COLO829 (cell line): ENCODE measurements around the gene KIAA1217.

Experiments used
- DNase-seq: peaks from one replicate; pipeline ENCODE4 v3.0.0; 2012; ENCODE audit warnings: low spot score

Gene KIAA1217, protein sequence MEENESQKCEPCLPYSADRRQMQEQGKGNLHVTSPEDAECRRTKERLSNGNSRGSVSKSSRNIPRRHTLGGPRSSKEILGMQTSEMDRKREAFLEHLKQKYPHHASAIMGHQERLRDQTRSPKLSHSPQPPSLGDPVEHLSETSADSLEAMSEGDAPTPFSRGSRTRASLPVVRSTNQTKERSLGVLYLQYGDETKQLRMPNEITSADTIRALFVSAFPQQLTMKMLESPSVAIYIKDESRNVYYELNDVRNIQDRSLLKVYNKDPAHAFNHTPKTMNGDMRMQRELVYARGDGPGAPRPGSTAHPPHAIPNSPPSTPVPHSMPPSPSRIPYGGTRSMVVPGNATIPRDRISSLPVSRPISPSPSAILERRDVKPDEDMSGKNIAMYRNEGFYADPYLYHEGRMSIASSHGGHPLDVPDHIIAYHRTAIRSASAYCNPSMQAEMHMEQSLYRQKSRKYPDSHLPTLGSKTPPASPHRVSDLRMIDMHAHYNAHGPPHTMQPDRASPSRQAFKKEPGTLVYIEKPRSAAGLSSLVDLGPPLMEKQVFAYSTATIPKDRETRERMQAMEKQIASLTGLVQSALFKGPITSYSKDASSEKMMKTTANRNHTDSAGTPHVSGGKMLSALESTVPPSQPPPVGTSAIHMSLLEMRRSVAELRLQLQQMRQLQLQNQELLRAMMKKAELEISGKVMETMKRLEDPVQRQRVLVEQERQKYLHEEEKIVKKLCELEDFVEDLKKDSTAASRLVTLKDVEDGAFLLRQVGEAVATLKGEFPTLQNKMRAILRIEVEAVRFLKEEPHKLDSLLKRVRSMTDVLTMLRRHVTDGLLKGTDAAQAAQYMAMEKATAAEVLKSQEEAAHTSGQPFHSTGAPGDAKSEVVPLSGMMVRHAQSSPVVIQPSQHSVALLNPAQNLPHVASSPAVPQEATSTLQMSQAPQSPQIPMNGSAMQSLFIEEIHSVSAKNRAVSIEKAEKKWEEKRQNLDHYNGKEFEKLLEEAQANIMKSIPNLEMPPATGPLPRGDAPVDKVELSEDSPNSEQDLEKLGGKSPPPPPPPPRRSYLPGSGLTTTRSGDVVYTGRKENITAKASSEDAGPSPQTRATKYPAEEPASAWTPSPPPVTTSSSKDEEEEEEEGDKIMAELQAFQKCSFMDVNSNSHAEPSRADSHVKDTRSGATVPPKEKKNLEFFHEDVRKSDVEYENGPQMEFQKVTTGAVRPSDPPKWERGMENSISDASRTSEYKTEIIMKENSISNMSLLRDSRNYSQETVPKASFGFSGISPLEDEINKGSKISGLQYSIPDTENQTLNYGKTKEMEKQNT (N-terminal part only)

GRCh38 chr10:24208661-24209431 lies at the start of gene KIAA1217:
Gene KIAA1217, plus strand, starts transcription at chr10:24209138. Its CDS starts 56 bp downstream, at chr10:24209194.
- no peak for DNase-seq

DNA sequence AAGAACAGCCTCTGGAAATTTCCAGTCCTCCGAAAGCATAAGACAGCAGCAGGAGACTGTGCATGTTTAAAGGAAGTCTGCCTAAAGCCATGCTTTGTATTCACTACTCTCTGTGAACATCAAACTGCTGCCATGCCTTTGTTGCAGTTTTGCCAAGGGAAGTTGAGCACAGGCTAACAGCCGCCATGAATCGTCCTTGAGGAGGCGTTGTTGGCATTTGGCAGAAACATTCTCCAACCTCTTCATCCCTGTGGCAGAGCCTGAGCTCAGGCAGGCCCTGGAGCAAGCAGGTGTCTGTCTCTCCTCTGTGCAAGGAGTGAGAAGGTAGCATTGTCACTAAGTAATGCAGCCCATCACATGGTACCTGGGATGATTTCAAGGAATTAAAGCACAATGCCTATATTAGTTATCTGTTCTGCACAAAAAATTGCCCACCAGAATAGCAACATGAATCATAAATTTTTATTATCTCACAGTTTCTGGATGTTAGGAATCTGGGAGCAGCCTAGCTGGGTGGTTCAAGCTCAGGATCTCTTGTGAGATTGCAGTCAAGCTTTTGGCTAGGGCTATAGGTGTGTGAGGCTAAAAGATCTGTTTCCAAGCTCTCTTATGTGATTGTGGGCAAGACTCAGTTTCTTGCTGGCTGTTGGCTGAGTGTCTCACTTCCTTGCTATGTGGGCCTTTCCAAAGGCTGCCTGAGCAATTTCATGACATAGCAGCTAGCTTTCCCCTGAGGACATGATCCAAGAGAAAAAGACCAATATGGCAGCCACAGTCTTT lies 46.5 kb upstream of the KIAA1217 start:
- DNase-seq = no peak

- no peak for DNase-seq
Observed at GRCh38 chr10:24163485-24163884, 45.5 kb upstream of the KIAA1217 start.

DNA sequence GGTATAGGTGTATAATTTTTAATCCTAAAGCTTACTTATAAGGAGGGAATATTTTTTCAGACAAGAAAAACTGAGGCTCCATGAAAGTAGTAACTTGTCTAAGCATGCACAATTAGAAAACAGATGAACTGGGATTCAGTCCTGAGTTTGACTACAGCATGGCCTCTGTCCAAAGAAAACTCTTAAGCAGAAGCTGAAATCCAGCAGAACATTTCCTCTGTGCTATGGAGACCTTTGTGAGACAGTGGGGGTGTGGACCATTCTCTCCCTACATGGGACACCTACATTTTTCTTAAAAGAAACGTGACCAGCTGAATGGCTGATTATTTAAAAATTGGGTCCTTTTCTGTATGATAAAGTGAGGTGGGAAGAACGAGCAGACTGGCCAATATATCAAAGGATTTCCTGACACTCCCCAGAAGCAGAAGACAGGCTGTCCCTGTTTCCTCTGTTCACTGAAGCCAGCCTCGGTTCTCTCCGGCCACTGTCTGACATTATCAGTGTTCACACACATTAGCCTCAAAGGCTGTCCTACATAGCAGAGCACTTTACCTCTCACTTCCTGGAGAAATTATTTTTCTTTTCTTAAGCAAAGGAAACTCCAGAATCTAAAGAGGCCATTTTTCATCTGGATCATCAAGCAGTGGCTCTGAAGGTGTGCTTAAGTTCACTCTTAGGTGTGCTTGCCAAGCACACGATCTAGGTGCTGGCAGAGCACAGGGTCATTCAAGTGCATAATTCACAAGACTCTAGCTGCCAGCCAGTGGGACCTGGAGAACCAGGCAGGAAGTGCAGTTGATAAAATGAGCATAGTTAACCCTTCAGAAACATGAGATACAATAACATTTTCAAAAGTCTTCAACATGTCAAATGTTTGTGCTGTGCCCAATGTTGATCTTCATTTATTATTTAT lies 40.4 kb upstream of the KIAA1217 start:
- no peak for DNase-seq

DNA sequence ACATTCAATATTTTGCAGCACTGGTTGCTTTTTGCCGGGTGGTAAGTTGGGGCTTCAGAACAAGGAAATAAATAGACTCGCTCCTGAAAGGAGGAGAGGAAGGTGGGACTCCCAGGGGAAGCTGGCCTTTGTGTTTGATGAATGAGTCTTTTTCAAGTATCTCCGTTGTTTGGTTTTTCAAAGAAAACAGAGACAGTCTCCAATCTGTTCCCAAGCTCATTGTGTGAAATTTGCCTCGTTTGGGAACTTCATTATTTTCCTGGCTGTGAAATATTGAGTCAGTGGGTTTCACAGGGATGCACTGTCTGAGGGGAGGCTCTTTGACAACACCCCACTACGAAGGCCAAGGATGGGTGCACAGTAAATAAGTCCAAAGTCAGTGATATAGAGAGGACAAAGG lies 38.7 kb upstream of the KIAA1217 start:
- no peak for DNase-seq

DNA sequence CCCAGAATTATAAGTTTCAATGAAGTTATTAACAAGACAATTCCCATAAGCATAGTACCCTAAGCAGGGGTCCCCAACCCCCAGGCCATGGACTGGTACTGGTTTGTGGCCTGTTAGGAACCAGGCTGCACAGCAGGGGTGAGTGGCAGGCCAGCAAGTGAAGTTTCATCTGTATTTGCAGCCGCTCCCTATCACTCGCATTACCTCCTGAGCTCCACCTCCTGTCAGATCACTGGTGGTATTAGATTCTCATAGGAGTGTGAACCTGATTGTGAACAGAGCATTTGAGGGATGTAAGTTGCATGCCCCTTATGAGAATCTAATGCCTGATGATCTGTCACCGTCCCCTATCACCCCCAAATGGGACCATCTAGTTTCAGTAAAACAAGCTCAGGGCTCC lies 36.0 kb upstream of the KIAA1217 start:
- DNase-seq = no peak

DNA sequence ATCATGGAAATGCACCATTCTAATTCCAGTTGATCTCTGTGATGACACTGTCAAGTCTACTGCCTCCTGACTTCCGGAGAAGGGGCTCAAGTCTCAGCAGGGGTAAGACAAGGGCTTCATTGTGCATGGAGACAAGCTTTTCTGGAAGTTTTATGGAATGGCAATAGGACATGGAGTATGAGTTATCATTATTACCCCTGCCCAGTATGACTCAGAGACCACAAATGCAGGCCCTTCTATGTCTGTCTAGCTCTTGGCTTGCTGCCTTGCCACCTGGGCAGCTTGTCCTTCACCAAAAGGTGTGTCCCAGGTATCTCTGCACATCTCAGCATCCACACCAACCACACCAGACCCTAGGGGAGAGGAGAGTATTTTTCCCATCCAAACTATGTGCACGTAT lies 34.9 kb upstream of the KIAA1217 start:
- DNase-seq = no peak

- DNase-seq = no peak
Observed at GRCh38 chr10:24176658-24177057, 32.3 kb upstream of the KIAA1217 start.

DNA sequence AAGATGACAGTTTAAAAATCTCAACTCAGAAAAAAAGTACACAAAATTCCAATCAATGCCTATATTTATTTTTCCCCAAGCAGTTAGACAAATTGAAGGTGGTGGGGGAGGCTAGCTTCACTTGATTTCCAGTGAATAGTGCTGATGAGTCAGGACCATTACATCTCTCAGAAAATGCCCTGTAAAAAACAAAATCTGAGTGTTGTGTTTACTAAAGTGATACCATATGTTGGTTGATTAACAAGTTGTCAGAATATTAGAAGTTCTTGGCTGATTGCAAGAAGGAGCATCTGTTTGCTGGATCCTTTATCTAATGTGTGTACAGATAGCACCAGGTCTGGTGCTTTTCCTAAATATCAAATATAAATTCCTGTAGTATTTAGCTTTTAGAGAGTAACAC lies 31.3 kb upstream of the KIAA1217 start:
- no peak for DNase-seq

DNA sequence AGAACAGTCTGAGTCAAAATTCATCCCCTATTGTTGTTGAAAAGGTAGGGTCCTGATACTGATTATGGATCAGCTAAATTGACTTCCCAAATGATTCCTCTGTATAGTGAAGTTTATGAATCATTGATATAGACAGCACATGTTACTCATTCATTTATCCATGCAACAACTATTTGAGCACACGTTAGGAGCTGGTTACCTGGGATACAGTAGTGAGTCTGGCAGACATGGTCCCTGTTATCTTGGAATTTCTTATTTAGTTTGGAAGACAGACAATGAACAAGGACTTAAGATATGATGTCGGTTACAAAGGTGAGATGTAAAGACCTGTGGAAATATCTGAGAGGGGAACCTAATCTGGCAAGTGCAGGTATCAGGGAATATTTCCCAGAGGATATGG lies 28.0 kb upstream of the KIAA1217 start:
- DNase-seq = no peak

GRCh38 chr10:24184455-24184854 lies 24.5 kb upstream of the KIAA1217 start:
- DNase-seq = no peak

GRCh38 chr10:24193330-24193729 lies 15.6 kb upstream of the KIAA1217 start:
- no peak for DNase-seq

GRCh38 chr10:24197263-24197662 lies 11.7 kb upstream of the KIAA1217 start:
- no peak for DNase-seq

DNA sequence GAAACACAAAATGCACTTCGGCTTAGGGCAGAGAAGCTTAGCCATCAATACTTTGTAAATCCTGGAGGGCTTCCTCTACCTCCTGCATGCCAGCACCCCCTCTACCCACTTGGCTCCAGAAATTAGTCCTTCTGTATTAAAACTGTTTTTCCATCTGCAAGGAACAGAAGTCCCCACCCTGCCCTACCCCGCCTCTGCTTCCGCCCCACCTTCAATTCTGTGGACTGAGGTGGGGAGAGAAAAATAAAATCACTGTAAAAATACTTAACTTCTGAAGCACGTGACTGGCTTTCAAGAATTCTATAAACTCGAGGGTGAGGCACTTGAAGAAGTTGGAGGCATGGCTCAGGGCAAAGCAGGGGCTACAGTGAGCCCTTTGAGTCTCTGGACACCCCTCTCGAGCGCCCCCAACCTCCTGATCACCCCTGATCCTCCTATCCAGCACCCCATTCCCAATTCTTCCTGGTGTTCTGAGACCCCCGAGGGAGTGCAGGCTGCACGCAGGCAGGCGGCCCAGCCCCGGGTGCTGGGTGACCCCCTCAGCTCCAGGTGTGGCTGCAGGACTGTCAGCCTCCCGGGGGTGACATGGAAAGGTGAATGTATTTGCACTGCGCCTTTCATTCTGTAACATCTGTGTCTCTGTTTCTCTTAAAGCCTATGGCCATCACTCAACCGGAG lies 7.3 kb upstream of the KIAA1217 start:
- DNase-seq = no peak

GRCh38 chr10:24202181-24202570 lies 6.8 kb upstream of the KIAA1217 start:
- DNase-seq = no peak

- DNase-seq = no peak
Observed at GRCh38 chr10:24205821-24206220, 3.1 kb upstream of the KIAA1217 start.

DNA sequence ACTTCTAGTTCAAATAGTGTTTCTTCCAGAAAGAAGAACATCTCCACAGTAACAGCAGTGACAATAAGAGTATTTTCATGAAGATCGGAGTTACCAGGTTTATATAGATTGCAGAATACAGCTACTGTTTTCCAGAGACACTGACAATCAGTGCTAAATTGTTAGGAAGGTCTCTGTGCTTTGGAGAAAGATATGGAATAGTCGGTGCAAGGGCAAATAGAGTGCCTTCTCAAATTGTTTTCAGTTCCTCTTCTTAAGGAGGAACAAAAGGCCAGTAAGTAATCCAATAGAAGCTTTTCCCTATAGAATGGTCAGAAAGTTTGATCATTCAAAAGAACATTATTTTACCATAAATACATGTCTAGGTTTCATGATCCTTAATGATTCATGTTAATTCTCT lies 2.6 kb upstream of the KIAA1217 start:
- DNase-seq = no peak

- DNase-seq = no peak
Observed at GRCh38 chr10:24206926-24207325, 2.0 kb upstream of the KIAA1217 start.

DNA sequence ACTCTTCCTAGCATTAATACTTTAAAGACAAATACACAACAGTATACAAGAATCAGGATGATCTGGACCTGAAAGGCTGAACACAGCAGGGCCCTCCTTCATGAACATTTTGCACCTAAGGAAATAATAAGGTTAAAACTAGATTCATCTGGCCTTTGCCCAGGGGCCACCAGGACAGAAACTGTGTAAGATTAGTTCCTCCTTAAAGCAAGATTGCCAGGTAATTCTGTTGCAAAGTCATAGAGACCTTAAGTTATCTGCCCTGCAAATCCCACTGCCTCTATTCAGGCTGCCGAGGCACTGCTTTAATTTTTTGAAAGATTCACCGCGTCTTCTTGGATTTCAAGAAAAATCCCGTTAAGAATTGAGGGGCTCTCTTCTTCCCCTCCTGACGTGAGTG lies 1.6 kb upstream of the KIAA1217 start:
- no peak for DNase-seq
